Measurements from ENCODE around the gene APOC4.
"Not testable (repeated sequence)": the region's sequence is repeated elsewhere in the genome, so short reads cannot be mapped to it uniquely, and the experiment has no call there.

APOC4 gene

GRCh38 chr19:44942067-44942571 lies at the start of gene APOC4:
Gene APOC4 (plus strand): TSS chr19:44942237. CDS start chr19:44942278, 41 bp downstream.
- DNase-seq, result no peak

- no peak for DNase-seq
Measured at GRCh38 chr19:44892932-44893331, 49.1 kb upstream of the APOC4 start.

GRCh38 chr19:44893332-44894051 lies 48.5 kb upstream of the APOC4 start:
- DNase-seq, result no peak

- no peak for DNase-seq
Measured at GRCh38 chr19:44894052-44894400, 48.0 kb upstream of the APOC4 start.

GRCh38 chr19:44894946-44895345 lies 47.1 kb upstream of the APOC4 start:
- no peak for DNase-seq

- DNase-seq, result no peak
Measured at GRCh38 chr19:44897835-44898234, 44.2 kb upstream of the APOC4 start.

GRCh38 chr19:44900328-44901244 lies 41.5 kb upstream of the APOC4 start:
- DNase-seq, result no peak

- DNase-seq, result no peak
Measured at GRCh38 chr19:44903216-44903601, 38.8 kb upstream of the APOC4 start.

GRCh38 chr19:44903602-44904425 lies 38.2 kb upstream of the APOC4 start:
- peak; percentile 86 for DNase-seq

- DNase-seq, result no peak
Measured at GRCh38 chr19:44904426-44904994, 37.5 kb upstream of the APOC4 start.

GRCh38 chr19:44905437-44906160 lies 36.4 kb upstream of the APOC4 start, which contains the start of gene APOE:
Gene APOE (plus strand): TSS chr19:44905796. CDS start chr19:44906625, 829 bp downstream.
- no peak for DNase-seq

GRCh38 chr19:44907613-44908012 lies 34.4 kb upstream of the APOC4 start:
- DNase-seq, result no peak

- no peak for DNase-seq
Measured at GRCh38 chr19:44908074-44908835, 33.8 kb upstream of the APOC4 start.

- DNase-seq, result no peak
Measured at GRCh38 chr19:44908836-44909261, 33.2 kb upstream of the APOC4 start.

- no peak for DNase-seq
Measured at GRCh38 chr19:44909775-44910174, 32.3 kb upstream of the APOC4 start.

GRCh38 chr19:44911896-44912295 lies 30.1 kb upstream of the APOC4 start:
- not testable (repeated sequence) for DNase-seq

GRCh38 chr19:44912854-44913253 lies 29.2 kb upstream of the APOC4 start:
- DNase-seq, result peak; percentile 83

GRCh38 chr19:44913512-44914432 lies 28.3 kb upstream of the APOC4 start:
- not testable (repeated sequence) for DNase-seq

- DNase-seq, result peak; percentile 95
Measured at GRCh38 chr19:44914433-44915206, 27.4 kb upstream of the APOC4 start, which contains the start of gene APOC1. Gene APOC1 (plus strand): TSS chr19:44914608. CDS start chr19:44914892, 284 bp downstream.
